ENCODE measurements around the gene LRRC30.
"Not testable (repeated sequence)": the region's sequence is repeated elsewhere in the genome, so short reads cannot be mapped to it uniquely, and the experiment has no call there.

The LRRC30 gene

GRCh38 chr18:7230626-7231349 lies at the start of gene LRRC30:
Gene LRRC30 (plus strand): TSS chr18:7231089. CDS start chr18:7231139, 50 bp downstream.
- no peak for DNase-seq

- no peak for DNase-seq
Observed at GRCh38 chr18:7185701-7186100, 45.2 kb upstream of the LRRC30 start.

DNA sequence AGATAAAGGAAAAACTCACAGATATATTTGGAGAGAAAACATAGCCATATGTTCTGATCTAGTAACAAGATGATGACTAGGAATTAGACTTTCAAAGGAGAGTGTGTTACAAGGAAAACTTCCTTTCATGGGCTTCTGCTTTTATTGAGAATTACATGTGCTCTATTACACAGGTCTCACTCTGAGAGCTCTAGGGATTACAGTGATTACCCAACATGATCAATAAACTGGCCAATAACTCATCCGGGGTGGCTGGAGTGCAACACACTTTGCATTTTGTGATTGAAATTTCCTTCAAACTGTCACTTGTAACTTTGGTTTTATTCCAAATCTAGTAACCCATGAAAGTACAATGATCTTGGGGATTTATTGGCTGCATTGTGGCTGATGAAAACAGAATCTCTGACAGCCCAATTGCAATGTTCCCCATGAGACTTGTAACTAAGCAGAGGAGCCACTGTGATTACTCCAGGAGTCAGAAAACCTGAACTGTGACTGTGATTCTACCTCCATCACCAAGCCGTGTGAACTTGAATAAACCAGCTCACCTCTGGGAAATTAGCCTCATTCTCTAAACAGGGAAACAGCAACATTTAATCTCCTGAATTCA lies 40.2 kb upstream of the LRRC30 start:
- no peak for DNase-seq

- no peak for DNase-seq
Observed at GRCh38 chr18:7191736-7192135, 39.2 kb upstream of the LRRC30 start.

DNA sequence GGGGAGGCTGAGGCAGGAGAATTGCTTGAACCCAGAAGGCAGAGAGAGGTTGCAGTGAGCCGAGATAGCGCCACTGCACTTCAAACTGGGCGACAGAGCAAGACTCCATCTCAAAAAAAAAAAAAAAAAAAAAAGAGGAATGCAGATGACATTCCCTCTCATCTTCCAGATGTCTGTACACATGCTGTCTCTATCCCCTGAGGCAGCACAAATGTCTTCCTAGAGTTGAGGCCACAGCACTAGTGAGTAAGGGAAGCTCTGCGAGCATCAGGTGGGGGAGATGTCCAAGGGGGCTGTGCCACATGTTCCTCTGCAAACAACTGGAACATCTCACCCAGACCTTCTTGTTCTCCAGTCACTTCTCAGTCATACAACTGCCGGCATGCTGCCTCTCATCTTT lies 35.6 kb upstream of the LRRC30 start:
- no peak for DNase-seq

DNA sequence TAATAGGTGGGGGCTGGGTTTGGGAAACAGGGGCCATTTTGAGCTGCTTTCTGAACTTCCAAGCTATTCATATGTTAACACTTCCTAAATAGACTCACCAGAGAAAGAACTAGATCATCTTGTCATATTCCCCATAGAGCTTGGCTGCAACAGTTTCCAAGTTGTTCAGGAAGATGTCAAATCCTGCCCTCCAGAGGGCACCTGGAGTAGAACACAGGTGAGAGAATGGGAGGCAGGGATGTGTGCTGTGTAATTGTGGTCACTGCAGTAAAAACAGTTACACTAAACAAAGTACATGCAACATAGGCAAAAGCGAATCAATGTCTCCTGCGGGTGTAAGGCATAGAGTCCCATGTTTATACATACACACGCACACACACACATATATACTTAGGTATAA lies 34.5 kb upstream of the LRRC30 start:
- no peak for DNase-seq

DNA sequence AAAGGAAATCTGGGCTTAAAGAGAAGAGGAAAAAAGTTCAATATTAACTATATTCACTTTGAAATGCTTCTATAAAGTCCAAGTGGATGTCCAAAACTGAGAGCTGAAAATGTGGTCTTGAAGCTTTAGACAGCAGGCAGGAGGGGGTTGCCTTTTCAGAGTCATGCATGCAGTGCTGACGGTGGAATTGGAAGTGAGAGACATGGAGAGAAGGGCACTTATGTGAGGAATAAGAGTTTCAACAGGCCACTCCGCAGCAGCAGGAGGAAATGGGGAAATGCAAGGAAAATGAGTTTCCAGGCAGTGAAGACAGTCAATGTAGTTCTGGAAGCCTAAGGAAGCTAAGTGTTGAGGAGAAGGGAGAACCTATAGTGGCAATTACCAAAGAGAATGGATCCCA lies 33.0 kb upstream of the LRRC30 start:
- DNase-seq = no peak

GRCh38 chr18:7198326-7198725 lies 32.6 kb upstream of the LRRC30 start:
- no peak for DNase-seq

DNA sequence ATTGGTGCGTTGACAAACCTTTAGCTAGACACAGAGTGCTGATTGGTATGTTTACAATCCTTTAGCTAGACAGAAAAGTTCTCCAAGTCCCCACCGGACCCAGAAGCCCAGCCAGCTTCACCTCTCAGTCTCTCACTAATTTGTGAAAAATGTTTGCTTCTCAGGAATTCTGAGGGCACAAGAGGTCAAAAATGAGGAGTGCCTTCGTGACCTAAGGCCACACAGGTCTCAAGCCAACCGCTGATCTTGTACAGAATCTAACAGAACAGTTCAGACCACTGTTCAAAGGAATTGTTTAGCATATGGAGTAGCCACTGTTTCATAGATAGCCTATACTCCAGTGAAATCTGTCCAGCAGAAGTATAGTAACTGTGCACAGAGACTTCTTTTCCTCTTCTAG lies 29.8 kb upstream of the LRRC30 start:
- no peak for DNase-seq

GRCh38 chr18:7202169-7202568 lies 28.7 kb upstream of the LRRC30 start:
- DNase-seq = no peak

DNA sequence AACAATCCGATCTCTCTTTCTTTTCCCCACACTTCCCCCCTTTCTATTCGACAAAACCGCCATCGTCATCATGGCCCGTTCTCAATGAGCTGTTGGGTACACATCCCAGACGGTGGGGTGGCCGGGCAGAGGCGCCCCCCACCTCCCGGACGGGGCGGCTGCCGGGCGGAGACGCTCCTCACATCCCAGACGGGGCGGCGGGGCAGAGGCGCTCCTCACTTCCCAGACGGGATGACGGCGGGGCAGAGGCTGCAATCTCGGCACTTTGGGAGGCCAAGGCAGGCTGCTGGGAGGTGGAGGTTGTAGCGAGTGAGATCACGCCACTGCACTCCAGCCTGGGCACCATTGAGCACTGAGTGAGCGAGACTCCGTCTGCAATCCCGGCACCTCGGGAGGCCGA lies 27.3 kb upstream of the LRRC30 start:
- not testable (repeated sequence) for DNase-seq

DNA sequence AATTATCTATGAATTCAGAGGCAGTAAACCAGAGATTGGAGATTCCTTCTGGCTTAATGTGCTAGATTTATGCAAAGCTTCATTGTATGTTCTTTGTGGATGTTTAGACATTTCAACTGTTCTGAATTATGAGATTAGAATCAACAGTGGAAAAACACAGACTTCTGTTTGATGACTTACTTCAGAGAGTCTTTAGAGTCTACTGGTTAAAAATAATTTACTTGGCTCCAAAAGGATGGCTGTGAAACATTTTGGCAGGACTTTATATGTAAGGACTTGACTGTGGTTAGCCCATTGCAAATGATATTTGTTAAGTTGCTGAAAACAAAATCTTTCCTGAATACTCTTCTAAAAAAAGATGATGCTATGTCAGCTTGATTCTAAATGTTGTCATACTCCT lies 25.5 kb upstream of the LRRC30 start:
- no peak for DNase-seq

GRCh38 chr18:7206217-7206616 lies 24.7 kb upstream of the LRRC30 start:
- DNase-seq = no peak

GRCh38 chr18:7207366-7207915 lies 23.4 kb upstream of the LRRC30 start:
- DNase-seq = no peak

GRCh38 chr18:7221424-7222155 lies 9.3 kb upstream of the LRRC30 start:
- DNase-seq = no peak

- no peak for DNase-seq
Observed at GRCh38 chr18:7224198-7224597, 6.7 kb upstream of the LRRC30 start.

DNA sequence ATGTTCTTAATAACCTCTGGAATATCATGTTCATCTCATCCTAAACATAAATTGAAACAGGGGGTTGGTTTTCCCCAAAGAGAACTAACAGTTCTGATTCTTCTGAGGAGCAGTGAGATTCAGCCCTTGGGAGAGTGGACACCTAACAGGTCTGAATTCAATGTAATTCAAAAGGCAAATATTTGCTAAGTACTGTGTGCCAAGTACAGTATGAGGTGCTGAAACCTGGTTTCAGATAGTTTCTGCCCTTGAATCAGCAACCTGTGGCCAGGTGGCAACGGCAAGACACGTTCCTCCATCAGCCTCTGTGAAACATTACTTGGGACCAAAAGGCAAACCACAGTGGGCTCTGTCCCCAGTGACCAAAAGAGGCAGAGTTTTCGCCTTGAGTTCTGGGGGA lies 1.3 kb downstream of the LRRC30 start:
- DNase-seq = no peak

DNA sequence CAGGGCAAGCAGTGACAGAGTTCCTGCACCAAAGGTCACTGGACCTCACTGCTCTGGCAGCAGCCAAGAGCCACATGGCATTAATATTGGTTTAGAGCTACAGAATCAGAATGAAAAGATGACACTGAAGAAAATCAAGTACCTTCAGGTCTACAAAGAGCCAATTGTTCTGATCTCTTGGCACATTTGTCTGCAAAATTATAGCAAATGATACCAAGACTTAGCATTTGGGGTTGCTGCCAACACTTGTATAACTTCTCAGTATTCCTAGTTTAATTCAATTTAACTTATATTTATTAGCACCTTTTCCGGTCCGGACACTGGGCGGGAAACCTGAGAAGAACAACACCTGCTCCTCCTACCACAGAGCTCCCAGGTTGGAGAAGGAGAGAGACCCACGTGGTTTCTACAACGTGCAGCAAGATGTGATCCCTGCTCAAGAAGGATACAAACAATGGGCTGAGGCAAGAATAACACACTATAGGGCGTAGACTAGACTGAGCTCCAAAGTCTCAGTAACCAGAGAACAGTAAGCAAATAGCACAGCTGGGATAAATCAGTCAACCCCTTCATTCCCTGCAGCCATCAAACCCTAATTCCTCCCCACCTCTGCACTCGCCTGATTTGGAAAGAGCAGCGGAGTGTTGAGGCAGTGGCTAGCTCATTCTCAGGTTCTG lies 2.4 kb downstream of the LRRC30 start:
- no peak for DNase-seq

- DNase-seq = no peak
Observed at GRCh38 chr18:7234091-7234490, 3.2 kb downstream of the LRRC30 start.

- no peak for DNase-seq
Observed at GRCh38 chr18:7234956-7235355, 4.1 kb downstream of the LRRC30 start.

- no peak for DNase-seq
Observed at GRCh38 chr18:7236072-7236471, 5.2 kb downstream of the LRRC30 start.

- DNase-seq = no peak
Observed at GRCh38 chr18:7236933-7237332, 6.0 kb downstream of the LRRC30 start.

DNA sequence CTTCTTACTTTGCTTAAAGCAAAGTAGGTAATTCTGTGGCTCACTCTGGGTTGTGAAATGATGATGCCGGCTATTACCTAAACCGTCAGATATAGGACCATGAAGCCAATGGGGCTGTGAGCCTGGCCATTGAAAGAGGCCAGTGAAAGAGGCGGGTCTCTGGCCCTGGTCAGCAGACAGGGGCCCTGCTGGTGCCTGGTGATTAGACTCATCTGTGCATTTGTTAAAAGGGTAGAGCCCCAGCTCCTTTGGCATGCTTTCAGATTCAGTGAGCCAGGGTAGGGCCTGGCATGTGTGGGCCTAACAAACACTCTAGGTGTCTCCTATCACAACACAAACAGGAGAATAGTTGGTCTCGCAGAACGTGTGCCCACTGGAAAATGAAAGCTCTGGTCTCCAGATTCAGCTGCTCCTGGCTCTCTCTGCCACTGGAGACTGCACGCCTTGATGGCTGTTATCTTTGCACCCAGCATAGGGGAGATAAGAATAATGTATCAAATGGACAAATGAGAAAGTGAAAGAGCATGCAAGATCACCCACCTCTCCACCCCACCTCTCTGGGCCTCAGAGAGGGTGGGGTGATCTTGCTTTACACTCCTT lies 6.9 kb downstream of the LRRC30 start:
- DNase-seq = no peak

Measured in activated CD4-positive, alpha-beta T cell treated with anti-CD3 and anti-CD28 coated beads for 4 hours (primary cell).